Measurements from ENCODE around the gene OXT. TPM values are rescaled to one million over a fixed set of nuclear protein-coding genes. Genes with fewer than 3 reads are reported as not detected.

Gene OXT
- total RNA-seq, 1 donor from 2014 or later: not detected

- H3K36me3 Mint-ChIP-seq (ENCODE audit: unreplicated experiment): no peaks in the 10 kb centered on the region
- peaks cover 4% of the 10 kb centered on the region for H3K27me3 Mint-ChIP-seq (ENCODE audit: unreplicated experiment)
- H3K4me3 Mint-ChIP-seq (ENCODE audit: unreplicated experiment): no peak overlapping the region
- no peaks in the 10 kb centered on the region for H3K9me3 Mint-ChIP-seq (ENCODE audit: unreplicated experiment)
- no peaks in the 10 kb centered on the region for H3K4me1 Mint-ChIP-seq (ENCODE audit: low read depth, unreplicated experiment)
- no peak for TF ChIP-seq CTCF (IDR thresholded peaks at IDR 0.05; ENCODE audit: partially characterized antibody, unreplicated experiment)
- DNase-seq: no peak
- no peak overlapping the region for H3K27ac Mint-ChIP-seq (ENCODE audit: unreplicated experiment)
These were observed 38.8 kb upstream of the OXT start for GRCh38 chr20:3032624-3033023.

DNA sequence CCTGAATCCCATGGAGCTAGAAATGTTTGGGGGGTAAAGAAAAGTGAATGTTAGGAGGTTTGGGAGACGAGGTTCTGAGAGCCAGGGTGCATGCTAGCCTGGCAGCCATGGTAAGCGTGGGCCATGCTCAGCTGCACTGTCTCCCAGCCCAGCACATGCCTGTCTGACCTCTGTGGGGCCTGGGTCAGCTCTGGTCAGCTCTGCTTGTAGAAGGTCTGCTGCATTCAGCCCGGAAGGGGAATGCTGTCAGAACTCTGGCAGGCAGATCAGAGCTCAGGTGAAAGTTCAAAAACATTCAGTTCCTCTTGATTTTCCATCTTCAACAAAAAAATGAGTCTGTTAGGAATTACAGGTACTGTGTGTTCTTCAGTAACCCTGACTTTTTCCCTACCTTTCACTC, 33.8 kb upstream of the OXT start:
- peaks cover 7% of the 10 kb centered on the region for H3K27me3 Mint-ChIP-seq (ENCODE audit: unreplicated experiment)
- H3K4me1 Mint-ChIP-seq (ENCODE audit: low read depth, unreplicated experiment): peaks cover 10% of the 10 kb centered on the region
- peaks cover 5% of the 10 kb centered on the region for H3K9me3 Mint-ChIP-seq (ENCODE audit: unreplicated experiment)
- no peaks in the 10 kb centered on the region for H3K36me3 Mint-ChIP-seq (ENCODE audit: unreplicated experiment)
- no peak overlapping the region for H3K4me3 Mint-ChIP-seq (ENCODE audit: unreplicated experiment)
- TF ChIP-seq CTCF (IDR thresholded peaks at IDR 0.05; ENCODE audit: partially characterized antibody, unreplicated experiment): no peak
- no peak overlapping the region for H3K27ac Mint-ChIP-seq (ENCODE audit: unreplicated experiment)
- DNase-seq: no peak

GRCh38 chr20:3038454-3038853, 33.0 kb upstream of the OXT start:
- Mint-ChIP-seq H3K27ac (ENCODE audit: unreplicated experiment) (no peak overlapping the region), H3K4me1 (ENCODE audit: low read depth, unreplicated experiment) (peaks cover 11% of the 10 kb centered on the region), H3K9me3 (ENCODE audit: unreplicated experiment) (peaks cover 5% of the 10 kb centered on the region), H3K27me3 (ENCODE audit: unreplicated experiment) (peaks cover 7% of the 10 kb centered on the region), H3K36me3 (ENCODE audit: unreplicated experiment) (no peaks in the 10 kb centered on the region), H3K4me3 (ENCODE audit: unreplicated experiment) (no peak overlapping the region)
- no peak for DNase-seq
- TF ChIP-seq CTCF (IDR thresholded peaks at IDR 0.05; ENCODE audit: partially characterized antibody, unreplicated experiment): no peak

DNA sequence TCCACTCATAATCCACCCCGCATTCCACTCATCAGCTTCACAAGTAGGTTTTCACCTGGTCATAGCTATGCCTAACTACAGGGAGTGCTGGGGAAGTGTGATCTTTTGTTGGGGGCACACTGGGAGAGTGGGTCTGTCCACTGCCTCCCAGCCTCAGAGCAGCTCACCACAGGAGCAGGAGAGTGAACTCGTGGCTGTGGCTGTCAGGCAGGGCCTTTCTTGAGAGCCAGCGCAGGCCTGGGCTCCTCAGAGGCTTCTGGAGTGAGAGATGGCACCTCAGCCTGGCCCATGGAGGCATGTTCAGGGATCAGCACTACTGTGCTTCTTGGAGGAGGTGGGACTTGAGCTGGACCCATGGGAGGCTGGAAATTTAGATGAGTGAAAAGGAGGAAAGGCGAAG, 32.0 kb upstream of the OXT start:
- peaks cover 11% of the 10 kb centered on the region for H3K4me1 Mint-ChIP-seq (ENCODE audit: low read depth, unreplicated experiment)
- H3K4me3 Mint-ChIP-seq (ENCODE audit: unreplicated experiment): no peak overlapping the region
- no peaks in the 10 kb centered on the region for H3K36me3 Mint-ChIP-seq (ENCODE audit: unreplicated experiment)
- no peak for TF ChIP-seq CTCF (IDR thresholded peaks at IDR 0.05; ENCODE audit: partially characterized antibody, unreplicated experiment)
- no peak overlapping the region for H3K27ac Mint-ChIP-seq (ENCODE audit: unreplicated experiment)
- no peak for DNase-seq
- peaks cover 7% of the 10 kb centered on the region for H3K27me3 Mint-ChIP-seq (ENCODE audit: unreplicated experiment)
- peaks cover 5% of the 10 kb centered on the region for H3K9me3 Mint-ChIP-seq (ENCODE audit: unreplicated experiment)

GRCh38 chr20:3040086-3040485, 31.3 kb upstream of the OXT start:
- Mint-ChIP-seq H3K27me3 (ENCODE audit: unreplicated experiment) (peaks cover 8% of the 10 kb centered on the region), H3K4me1 (ENCODE audit: low read depth, unreplicated experiment) (peaks cover 14% of the 10 kb centered on the region), H3K4me3 (ENCODE audit: unreplicated experiment) (no peak overlapping the region), H3K27ac (ENCODE audit: unreplicated experiment) (no peak overlapping the region), H3K9me3 (ENCODE audit: unreplicated experiment) (peaks cover 7% of the 10 kb centered on the region), H3K36me3 (ENCODE audit: unreplicated experiment) (no peaks in the 10 kb centered on the region)
- no peak for DNase-seq
- no peak for TF ChIP-seq CTCF (IDR thresholded peaks at IDR 0.05; ENCODE audit: partially characterized antibody, unreplicated experiment)

Data from glutamatergic neuron (in vitro differentiated cells).